ENCODE data around the gene RAD51C.
A peak's percentile ranks its signal among the peaks of the same experiment; 100 is the strongest.
"Not testable (repeated sequence)": the region's sequence is repeated elsewhere in the genome, so short reads cannot be mapped to it uniquely, and the experiment has no call there.

The RAD51C gene

GRCh38 chr17:58688521-58688920, 3.9 kb upstream of the RAD51C start:
- H3K4me3 ChIP-seq (ENCODE audit: low read depth, low read length): no peak overlapping the region
- TF ChIP-seq CTCF (IDR thresholded peaks at IDR 0.05; ENCODE audit: borderline replicate concordance, insufficient read depth, low read depth, low read length): no peak

GRCh38 chr17:58690033-58690432, 2.4 kb upstream of the RAD51C start:
- H3K4me3 ChIP-seq (ENCODE audit: low read depth, low read length): not testable (repeated sequence)

- peak within 1 kb of the TSS; percentile 65 for H3K4me3 ChIP-seq (ENCODE audit: low read depth, low read length)
- TF ChIP-seq CTCF (IDR thresholded peaks at IDR 0.05; ENCODE audit: borderline replicate concordance, insufficient read depth, low read depth, low read length): no peak
Measured at GRCh38 chr17:58691701-58692238, 632 bp upstream of the RAD51C start, which contains the start of gene TEX14. Gene TEX14, minus strand, starts transcription at chr17:58692045. Its CDS starts 40,044 bp downstream, at chr17:58652001.

GRCh38 chr17:58693208-58693607, 806 bp downstream of the RAD51C start:
- H3K4me3 ChIP-seq (ENCODE audit: low read depth, low read length): peak overlapping the region; percentile 65
- no peak for TF ChIP-seq CTCF (IDR thresholded peaks at IDR 0.05; ENCODE audit: borderline replicate concordance, insufficient read depth, low read depth, low read length)

- peak overlapping the region; percentile 65 for H3K4me3 ChIP-seq (ENCODE audit: low read depth, low read length)
- TF ChIP-seq CTCF (IDR thresholded peaks at IDR 0.05; ENCODE audit: borderline replicate concordance, insufficient read depth, low read depth, low read length): no peak
Measured at GRCh38 chr17:58693751-58694150, 1.3 kb downstream of the RAD51C start.

- H3K4me3 ChIP-seq (ENCODE audit: low read depth, low read length): no peak overlapping the region
- no peak for TF ChIP-seq CTCF (IDR thresholded peaks at IDR 0.05; ENCODE audit: borderline replicate concordance, insufficient read depth, low read depth, low read length)
Measured at GRCh38 chr17:58694302-58694701, 1.9 kb downstream of the RAD51C start.

- no peak for TF ChIP-seq CTCF (IDR thresholded peaks at IDR 0.05; ENCODE audit: borderline replicate concordance, insufficient read depth, low read depth, low read length)
- H3K4me3 ChIP-seq (ENCODE audit: low read depth, low read length): no peak overlapping the region
Measured at GRCh38 chr17:58694826-58695225, 2.4 kb downstream of the RAD51C start.

- no peak for TF ChIP-seq CTCF (IDR thresholded peaks at IDR 0.05; ENCODE audit: borderline replicate concordance, insufficient read depth, low read depth, low read length)
- no peak overlapping the region for H3K4me3 ChIP-seq (ENCODE audit: low read depth, low read length)
Measured at GRCh38 chr17:58699771-58700170, 7.4 kb downstream of the RAD51C start.

Measured in GM12875 (cell line).